ENCODE results near the gene GJC1. TPM values are rescaled to one million over a fixed set of nuclear protein-coding genes. Genes with fewer than 3 reads are reported as not detected.
"Not testable (repeated sequence)": the region's sequence is repeated elsewhere in the genome, so short reads cannot be mapped to it uniquely, and the experiment has no call there.

The GJC1 gene
- total RNA-seq, 2 experiments from 2014 or later = not detected

- peak within 1 kb of the TSS; percentile 16 for H3K4me3 ChIP-seq (ENCODE audit: low read length)
- Mint-ChIP-seq H3K4me1 (ENCODE audit: low read depth) (no peaks in the 10 kb centered on the region), H3K4me3 (peak within 1 kb of the TSS; percentile 50), H3K27ac (no peak within 1 kb of the TSS), H3K9me3 (no peaks in the 10 kb centered on the region), H3K27me3 (peaks cover 54% of the 10 kb centered on the region), H3K36me3 (ENCODE audit: low read depth) (no peaks in the 10 kb centered on the region)
- no peaks in the 10 kb centered on the region for H3K36me3 ChIP-seq (ENCODE audit: insufficient read depth, low read length)
- peaks cover 31 to 38% of the 10 kb centered on the region in 2 experiments for H3K27me3 ChIP-seq (ENCODE audit: control insufficient read depth in 1 of 2, insufficient read depth in 2 of 2, low read length in 2 of 2)
- TF ChIP-seq, protein P1, sequence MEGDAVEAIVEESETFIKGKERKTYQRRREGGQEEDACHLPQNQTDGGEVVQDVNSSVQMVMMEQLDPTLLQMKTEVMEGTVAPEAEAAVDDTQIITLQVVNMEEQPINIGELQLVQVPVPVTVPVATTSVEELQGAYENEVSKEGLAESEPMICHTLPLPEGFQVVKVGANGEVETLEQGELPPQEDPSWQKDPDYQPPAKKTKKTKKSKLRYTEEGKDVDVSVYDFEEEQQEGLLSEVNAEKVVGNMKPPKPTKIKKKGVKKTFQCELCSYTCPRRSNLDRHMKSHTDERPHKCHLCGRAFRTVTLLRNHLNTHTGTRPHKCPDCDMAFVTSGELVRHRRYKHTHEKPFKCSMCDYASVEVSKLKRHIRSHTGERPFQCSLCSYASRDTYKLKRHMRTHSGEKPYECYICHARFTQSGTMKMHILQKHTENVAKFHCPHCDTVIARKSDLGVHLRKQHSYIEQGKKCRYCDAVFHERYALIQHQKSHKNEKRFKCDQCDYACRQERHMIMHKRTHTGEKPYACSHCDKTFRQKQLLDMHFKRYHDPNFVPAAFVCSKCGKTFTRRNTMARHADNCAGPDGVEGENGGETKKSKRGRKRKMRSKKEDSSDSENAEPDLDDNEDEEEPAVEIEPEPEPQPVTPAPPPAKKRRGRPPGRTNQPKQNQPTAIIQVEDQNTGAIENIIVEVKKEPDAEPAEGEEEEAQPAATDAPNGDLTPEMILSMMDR (IDR thresholded peaks at IDR 0.05) = no peak
- DNase-seq (peak in 2 of 14 experiments; percentile 24 to 33), ATAC-seq (ENCODE audit: poor library complexity) (peak; percentile 55)
- H3K27ac ChIP-seq (ENCODE audit: low read depth in 1 of 2, low read length in 2 of 2) = no peak within 1 kb of the TSS
- CTCF ChIA-PET = no interaction called here
- H3K9me3 ChIP-seq (ENCODE audit: control insufficient read depth in 1 of 2, insufficient read depth in 1 of 2, low read length in 2 of 2) = peaks cover 0 to 13% of the 10 kb centered on the region in 2 experiments
- H3K4me1 ChIP-seq (ENCODE audit: insufficient read depth, low read length) = peaks cover 15% of the 10 kb centered on the region
- POLR2A ChIA-PET = interaction anchor here (0.7 kb wide), 1 partner anchor 50 kb away, joined by 3 read pairs; no protein-coding TSS in a partner anchor
- intact Hi-C loops (cut with DNase I, micrococcal nuclease) = no loop called here
These were observed 71.5 kb downstream of the GJC1 start, which contains the start of gene ADAM11 for GRCh38 chr17:44758414-44759085. ADAM11 (plus strand) TSS chr17:44758988; CDS start chr17:44759200, 212 bp downstream.

DNA sequence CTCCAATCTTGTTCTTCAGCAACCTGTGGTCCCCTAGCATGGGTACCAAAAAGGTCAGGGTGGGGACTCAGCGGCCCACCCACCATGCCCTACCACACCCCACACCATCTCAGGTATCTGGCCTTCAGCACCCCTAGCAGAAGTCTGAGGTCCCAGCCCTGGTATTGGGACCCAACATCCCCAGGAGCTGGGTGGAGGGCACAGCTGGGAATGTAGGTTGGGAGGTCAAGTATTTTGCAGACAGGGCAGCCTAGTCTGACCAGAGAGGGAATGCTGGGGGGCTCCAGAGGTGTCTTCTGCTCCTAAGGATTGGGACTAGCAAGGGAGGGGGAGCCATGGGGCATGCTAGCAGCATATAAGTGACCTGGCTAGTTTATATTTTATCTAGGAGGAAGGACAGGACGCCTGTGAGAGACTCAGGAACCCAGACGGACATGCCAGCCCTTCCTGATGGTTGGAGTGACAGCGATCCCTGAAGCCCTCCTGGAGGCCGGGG, 72.1 kb downstream of the GJC1 start:
- H3K9me3 Mint-ChIP-seq = no peaks in the 10 kb centered on the region
- no peak overlapping the region for H3K4me3 ChIP-seq (ENCODE audit: low read length)
- intact Hi-C loops (cut with DNase I, micrococcal nuclease) = no loop called here
- peaks cover 31 to 38% of the 10 kb centered on the region in 2 experiments for H3K27me3 ChIP-seq (ENCODE audit: control insufficient read depth in 1 of 2, insufficient read depth in 2 of 2, low read length in 2 of 2)
- ATAC-seq (ENCODE audit: poor library complexity) (no peak), DNase-seq (no peak)
- H3K4me3 Mint-ChIP-seq = peak overlapping the region; percentile 50
- no peak overlapping the region for H3K27ac Mint-ChIP-seq
- H3K9me3 ChIP-seq (ENCODE audit: control insufficient read depth in 1 of 2, insufficient read depth in 1 of 2, low read length in 2 of 2) = peaks cover 0 to 13% of the 10 kb centered on the region in 2 experiments
- no peak overlapping the region for H3K27ac ChIP-seq (ENCODE audit: low read depth in 1 of 2, low read length in 2 of 2)
- no peaks in the 10 kb centered on the region for H3K36me3 Mint-ChIP-seq (ENCODE audit: low read depth)
- H3K27me3 Mint-ChIP-seq = peaks cover 49% of the 10 kb centered on the region
- H3K4me1 Mint-ChIP-seq (ENCODE audit: low read depth) = no peaks in the 10 kb centered on the region
- TF ChIP-seq, protein P1 (IDR thresholded peaks at IDR 0.05) = no peak
- H3K36me3 ChIP-seq (ENCODE audit: insufficient read depth, low read length) = no peaks in the 10 kb centered on the region
- CTCF ChIA-PET = no interaction called here
- peaks cover 15% of the 10 kb centered on the region for H3K4me1 ChIP-seq (ENCODE audit: insufficient read depth, low read length)
- POLR2A ChIA-PET = no interaction called here

DNA sequence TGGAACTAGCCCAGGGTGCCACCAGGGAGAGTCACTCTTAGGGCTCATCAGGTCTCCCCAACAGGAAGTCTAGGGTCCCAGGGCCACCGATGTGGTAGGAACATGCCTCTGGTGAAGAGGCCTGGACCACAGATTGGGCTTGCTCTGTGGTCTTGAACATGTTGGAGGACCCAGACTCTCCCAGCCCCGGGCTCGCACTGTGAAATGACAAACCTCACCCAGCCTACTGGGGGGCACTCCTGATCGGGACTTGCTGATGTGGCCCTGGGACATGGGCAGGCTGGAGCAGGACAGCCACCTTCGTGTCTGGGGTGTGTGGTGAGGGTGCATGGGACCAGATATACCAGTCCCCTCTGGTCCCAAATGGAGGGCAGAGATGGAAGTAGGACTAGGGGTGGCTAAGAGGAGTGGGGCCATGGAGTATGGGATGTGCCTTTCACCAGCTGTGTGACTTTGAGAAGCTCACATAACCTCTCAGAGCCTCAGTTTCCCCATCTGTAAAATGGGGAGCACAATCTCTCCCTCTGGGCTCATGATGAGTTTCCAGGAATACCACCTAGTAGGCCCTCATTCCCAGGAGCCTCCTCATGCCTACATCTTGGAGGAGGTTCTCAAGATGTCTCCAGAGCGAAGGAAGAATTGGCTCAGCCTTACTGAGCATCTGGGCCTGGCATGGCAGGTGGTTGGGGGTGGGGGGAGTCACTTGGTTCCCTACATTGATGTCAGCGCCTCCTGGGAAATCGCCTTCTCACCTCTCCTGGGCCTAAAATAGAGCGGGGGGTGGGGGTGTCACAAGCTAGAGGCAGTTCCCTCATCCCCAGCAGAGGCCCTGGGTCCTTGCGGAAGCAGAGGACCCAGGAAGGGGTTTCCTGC, 72.8 kb downstream of the GJC1 start:
- Mint-ChIP-seq H3K4me3 (peak overlapping the region; percentile 56), H3K4me1 (ENCODE audit: low read depth) (no peaks in the 10 kb centered on the region), H3K9me3 (no peaks in the 10 kb centered on the region), H3K27me3 (peaks cover 42% of the 10 kb centered on the region), H3K36me3 (ENCODE audit: low read depth) (no peaks in the 10 kb centered on the region), H3K27ac (no peak overlapping the region)
- intact Hi-C loops (cut with DNase I, micrococcal nuclease) = no loop called here
- DNase-seq (no peak), ATAC-seq (ENCODE audit: poor library complexity) (no peak)
- Histone ChIP-seq H3K4me3 (ENCODE audit: low read length) (no peak overlapping the region), H3K4me1 (ENCODE audit: insufficient read depth, low read length) (peaks cover 15% of the 10 kb centered on the region), H3K9me3 (ENCODE audit: control insufficient read depth in 1 of 2, insufficient read depth in 1 of 2, low read length in 2 of 2) (peaks cover 0 to 13% of the 10 kb centered on the region in 2 experiments), H3K27ac (ENCODE audit: low read depth in 1 of 2, low read length in 2 of 2) (no peak overlapping the region), H3K27me3 (ENCODE audit: control insufficient read depth in 1 of 2, insufficient read depth in 2 of 2, low read length in 2 of 2) (peaks cover 31 to 38% of the 10 kb centered on the region in 2 experiments), H3K36me3 (ENCODE audit: insufficient read depth, low read length) (no peaks in the 10 kb centered on the region)
- POLR2A ChIA-PET = no interaction called here
- TF ChIP-seq, protein P1 (IDR thresholded peaks at IDR 0.05) = no peak
- CTCF ChIA-PET = no interaction called here

- H3K27ac Mint-ChIP-seq; H3K36me3 Mint-ChIP-seq (ENCODE audit: low read depth); ATAC-seq (ENCODE audit: poor library complexity); H3K4me1 Mint-ChIP-seq (ENCODE audit: low read depth); H3K27ac ChIP-seq (ENCODE audit: low read depth in 1 of 2, low read length in 2 of 2); CTCF ChIA-PET; DNase-seq; H3K9me3 Mint-ChIP-seq; H3K4me3 Mint-ChIP-seq; H3K36me3 ChIP-seq (ENCODE audit: insufficient read depth, low read length); POLR2A ChIA-PET; H3K4me3 ChIP-seq (ENCODE audit: low read length); intact Hi-C loops (cut with DNase I, micrococcal nuclease): not testable (repeated sequence)
- H3K4me1 ChIP-seq (ENCODE audit: insufficient read depth, low read length) = peaks cover 15% of the 10 kb centered on the region
- H3K27me3 Mint-ChIP-seq = peaks cover 24% of the 10 kb centered on the region
- peaks cover 26 to 27% of the 10 kb centered on the region in 2 experiments for H3K27me3 ChIP-seq (ENCODE audit: control insufficient read depth in 1 of 2, insufficient read depth in 2 of 2, low read length in 2 of 2)
- peaks cover 0 to 13% of the 10 kb centered on the region in 2 experiments for H3K9me3 ChIP-seq (ENCODE audit: control insufficient read depth in 1 of 2, insufficient read depth in 1 of 2, low read length in 2 of 2)
These were observed 74.9 kb downstream of the GJC1 start for GRCh38 chr17:44755180-44755579.

Measured in CD4-positive, alpha-beta T cell (primary cell).